Liver (tissue), 3 donors: Measurements from ENCODE around the gene ATL1.

Experiments
- EGR1 ChIP-seq, 2 donors: IDR thresholded peaks; 2 replicates each; pipeline ENCODE4 v1.6.1; 2016 to 2018; ENCODE audit warnings: antibody characterized with exemption in 2 of 2, low read depth in 2 of 2
- FOXA1 ChIP-seq: IDR thresholded peaks from 2 replicates; pipeline ENCODE4 v1.6.1; 2016; ENCODE audit warnings: antibody characterized with exemption
- GABPA ChIP-seq, 2 donors: IDR thresholded peaks in 1 of 2; conservative IDR thresholded peaks in 1 of 2; 2 replicates each; pipeline ENCODE4 v1.6.1; 2016; ENCODE audit warnings: antibody characterized with exemption in 2 of 2, mild to moderate bottlenecking in 1 of 2, moderate library complexity in 1 of 2
- JUND ChIP-seq, 2 donors: IDR thresholded peaks; 2 replicates each; pipeline ENCODE4 v1.6.1; 2016; ENCODE audit warnings: antibody characterized with exemption in 2 of 2
- MAX ChIP-seq: IDR thresholded peaks from 2 replicates; pipeline ENCODE4 v1.6.1; 2016; ENCODE audit warnings: antibody characterized with exemption
- REST ChIP-seq: IDR thresholded peaks from 2 replicates; pipeline ENCODE4 v1.6.1; 2016; ENCODE audit warnings: antibody characterized with exemption, mild to moderate bottlenecking
- YY1 ChIP-seq: IDR thresholded peaks from 2 replicates; pipeline ENCODE4 v1.6.1; 2016; ENCODE audit warnings: antibody characterized with exemption, mild to moderate bottlenecking
- TF ChIP-seq, protein P1 (sequence below): fragments of 150-350 bp; IDR thresholded peaks from 2 replicates; pipeline ENCODE4 v1.5.1; 2017; ENCODE audit warnings: improper control_type of control experiment, low read depth, low read length; ENCODE audit not compliant: missing input control
- TF ChIP-seq, protein P2 (sequence below): IDR thresholded peaks from 2 replicates; pipeline ENCODE4 v1.6.1; 2016; ENCODE audit warnings: antibody characterized with exemption
- donor health status: healthy.
- donor health status: healthy.

GRCh38 chr14:50647753-50648152 lies 87.8 kb downstream of the ATL1 start:
- TF ChIP-seq JUND (IDR thresholded peaks at IDR 0.05) (no peak), MAX (no peak), YY1 (no peak), FOXA1 (no peak), REST (no peak), EGR1 (IDR thresholded peaks at IDR 0.05; ENCODE audit: low read depth in 2 of 2) (no peak), GABPA (IDR thresholded peaks at IDR 0.05 in 1 of 2, conservative IDR thresholded peaks at IDR 0.05 in 1 of 2) (no peak)
- TF ChIP-seq, protein P1, sequence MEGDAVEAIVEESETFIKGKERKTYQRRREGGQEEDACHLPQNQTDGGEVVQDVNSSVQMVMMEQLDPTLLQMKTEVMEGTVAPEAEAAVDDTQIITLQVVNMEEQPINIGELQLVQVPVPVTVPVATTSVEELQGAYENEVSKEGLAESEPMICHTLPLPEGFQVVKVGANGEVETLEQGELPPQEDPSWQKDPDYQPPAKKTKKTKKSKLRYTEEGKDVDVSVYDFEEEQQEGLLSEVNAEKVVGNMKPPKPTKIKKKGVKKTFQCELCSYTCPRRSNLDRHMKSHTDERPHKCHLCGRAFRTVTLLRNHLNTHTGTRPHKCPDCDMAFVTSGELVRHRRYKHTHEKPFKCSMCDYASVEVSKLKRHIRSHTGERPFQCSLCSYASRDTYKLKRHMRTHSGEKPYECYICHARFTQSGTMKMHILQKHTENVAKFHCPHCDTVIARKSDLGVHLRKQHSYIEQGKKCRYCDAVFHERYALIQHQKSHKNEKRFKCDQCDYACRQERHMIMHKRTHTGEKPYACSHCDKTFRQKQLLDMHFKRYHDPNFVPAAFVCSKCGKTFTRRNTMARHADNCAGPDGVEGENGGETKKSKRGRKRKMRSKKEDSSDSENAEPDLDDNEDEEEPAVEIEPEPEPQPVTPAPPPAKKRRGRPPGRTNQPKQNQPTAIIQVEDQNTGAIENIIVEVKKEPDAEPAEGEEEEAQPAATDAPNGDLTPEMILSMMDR, result no peak
- TF ChIP-seq, protein P2, sequence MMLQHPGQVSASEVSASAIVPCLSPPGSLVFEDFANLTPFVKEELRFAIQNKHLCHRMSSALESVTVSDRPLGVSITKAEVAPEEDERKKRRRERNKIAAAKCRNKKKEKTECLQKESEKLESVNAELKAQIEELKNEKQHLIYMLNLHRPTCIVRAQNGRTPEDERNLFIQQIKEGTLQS, result no peak
